KMS-11 (cell line): Measurements from ENCODE around the gene SPHKAP.
"Not testable (repeated sequence)": the region's sequence is repeated elsewhere in the genome, so short reads cannot be mapped to it uniquely, and the experiment has no call there.

Experiments
- H2AFZ ChIP-seq: fragments of 200-600 bp; sonication (generic); 2 replicates; pipeline ENCODE4 v1.6.1; 2016; ENCODE audit warnings: antibody characterized with exemption, mixed run types, low read depth
- H3K27ac ChIP-seq: fragments of 200-600 bp; sonication (generic); 2 replicates; pipeline ENCODE4 v1.6.1; 2016; ENCODE audit warnings: mild to moderate bottlenecking, mixed run types
- H3K27me3 ChIP-seq: fragments of 200-600 bp; sonication (generic); 2 replicates; pipeline ENCODE4 v1.6.1; 2017; ENCODE audit warnings: mild to moderate bottlenecking, low read depth, mixed run types, moderate library complexity; ENCODE audit not compliant: insufficient read depth
- H3K36me3 ChIP-seq: fragments of 200-600 bp; sonication (generic); 2 replicates; pipeline ENCODE4 v1.6.1; 2017; ENCODE audit warnings: mild to moderate bottlenecking, mixed run types; ENCODE audit not compliant: insufficient read depth
- H3K4me1 ChIP-seq: fragments of 200-600 bp; sonication (generic); 2 replicates; pipeline ENCODE4 v1.6.1; 2016; ENCODE audit warnings: mild to moderate bottlenecking, low read depth, mixed run types; ENCODE audit not compliant: poor library complexity, severe bottlenecking
- H3K4me2 ChIP-seq: fragments of 200-600 bp; sonication (generic); 2 replicates; pipeline ENCODE4 v1.7.0; 2016; ENCODE audit warnings: mild to moderate bottlenecking, mixed run types
- H3K4me3 ChIP-seq: fragments of 200-600 bp; sonication (generic); IDR thresholded peaks from 2 replicates; pipeline ENCODE4 v1.6.1; 2017; ENCODE audit warnings: low read depth, low read length, mixed read lengths; ENCODE audit not compliant: insufficient read depth
- H3K79me2 ChIP-seq: fragments of 200-600 bp; sonication (generic); 2 replicates; pipeline ENCODE4 v1.6.1; 2016; ENCODE audit warnings: low read depth, mixed run types; ENCODE audit not compliant: insufficient read depth
- H3K9ac ChIP-seq: fragments of 200-600 bp; sonication (generic); 2 replicates; pipeline ENCODE4 v1.6.1; 2016; ENCODE audit warnings: mild to moderate bottlenecking, mixed run types
- H4K20me1 ChIP-seq: fragments of 200-600 bp; sonication (generic); 2 replicates; pipeline ENCODE4 v1.6.1; 2016; ENCODE audit warnings: mild to moderate bottlenecking, mixed run types; ENCODE audit not compliant: insufficient read depth
- TF ChIP-seq, protein P1 (sequence below): fragments of 200-600 bp; sonication (generic); conservative IDR thresholded peaks from 2 replicates; pipeline ENCODE4 v1.6.1; 2017; ENCODE audit warnings: low read depth, mild to moderate bottlenecking, antibody characterized with exemption, low read length, moderate library complexity, mixed read lengths

SPHKAP gene

GRCh38 chr2:228083131-228083530 lies 98.4 kb downstream of the SPHKAP start:
- no peaks in the 10 kb centered on the region for H3K36me3 ChIP-seq
- H4K20me1 ChIP-seq, result no peaks in the 10 kb centered on the region
- H3K4me3 ChIP-seq, result no peak overlapping the region
- H3K79me2 ChIP-seq, result no peaks in the 10 kb centered on the region
- no peak overlapping the region for H3K9ac ChIP-seq
- H3K4me1 ChIP-seq, result no peaks in the 10 kb centered on the region
- H3K4me2 ChIP-seq, result no peak overlapping the region
- no peak overlapping the region for H2AFZ ChIP-seq
- H3K27me3 ChIP-seq, result no peaks in the 10 kb centered on the region
- H3K27ac ChIP-seq, result no peak overlapping the region
- TF ChIP-seq, protein P1, sequence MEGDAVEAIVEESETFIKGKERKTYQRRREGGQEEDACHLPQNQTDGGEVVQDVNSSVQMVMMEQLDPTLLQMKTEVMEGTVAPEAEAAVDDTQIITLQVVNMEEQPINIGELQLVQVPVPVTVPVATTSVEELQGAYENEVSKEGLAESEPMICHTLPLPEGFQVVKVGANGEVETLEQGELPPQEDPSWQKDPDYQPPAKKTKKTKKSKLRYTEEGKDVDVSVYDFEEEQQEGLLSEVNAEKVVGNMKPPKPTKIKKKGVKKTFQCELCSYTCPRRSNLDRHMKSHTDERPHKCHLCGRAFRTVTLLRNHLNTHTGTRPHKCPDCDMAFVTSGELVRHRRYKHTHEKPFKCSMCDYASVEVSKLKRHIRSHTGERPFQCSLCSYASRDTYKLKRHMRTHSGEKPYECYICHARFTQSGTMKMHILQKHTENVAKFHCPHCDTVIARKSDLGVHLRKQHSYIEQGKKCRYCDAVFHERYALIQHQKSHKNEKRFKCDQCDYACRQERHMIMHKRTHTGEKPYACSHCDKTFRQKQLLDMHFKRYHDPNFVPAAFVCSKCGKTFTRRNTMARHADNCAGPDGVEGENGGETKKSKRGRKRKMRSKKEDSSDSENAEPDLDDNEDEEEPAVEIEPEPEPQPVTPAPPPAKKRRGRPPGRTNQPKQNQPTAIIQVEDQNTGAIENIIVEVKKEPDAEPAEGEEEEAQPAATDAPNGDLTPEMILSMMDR, result no peak

DNA sequence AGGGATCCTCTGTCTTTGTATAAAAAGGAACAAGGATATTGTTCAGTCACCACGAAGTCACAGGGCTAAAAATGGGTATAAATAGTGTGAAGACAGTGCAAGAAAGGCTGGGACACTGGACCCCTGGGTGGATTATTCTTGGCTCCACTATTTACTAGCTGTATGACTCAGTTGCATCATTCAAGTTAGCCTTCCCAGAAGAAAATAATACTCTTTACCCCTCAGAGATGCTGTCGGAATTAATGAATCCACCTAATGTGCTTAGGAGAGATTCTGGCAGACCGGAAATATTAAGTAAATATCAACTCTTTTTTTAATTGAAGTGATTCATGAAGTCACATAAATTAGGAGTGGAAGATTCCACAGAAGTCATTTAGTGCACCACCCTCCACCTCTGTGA lies 98.9 kb downstream of the SPHKAP start:
- no peak overlapping the region for H3K9ac ChIP-seq
- no peaks in the 10 kb centered on the region for H3K79me2 ChIP-seq
- TF ChIP-seq, protein P1, result no peak
- no peak overlapping the region for H2AFZ ChIP-seq
- no peaks in the 10 kb centered on the region for H3K27me3 ChIP-seq
- no peaks in the 10 kb centered on the region for H3K36me3 ChIP-seq
- H3K27ac ChIP-seq, result no peak overlapping the region
- H3K4me3 ChIP-seq, result no peak overlapping the region
- H3K4me1 ChIP-seq, result no peaks in the 10 kb centered on the region
- no peak overlapping the region for H3K4me2 ChIP-seq
- H4K20me1 ChIP-seq, result no peaks in the 10 kb centered on the region

DNA sequence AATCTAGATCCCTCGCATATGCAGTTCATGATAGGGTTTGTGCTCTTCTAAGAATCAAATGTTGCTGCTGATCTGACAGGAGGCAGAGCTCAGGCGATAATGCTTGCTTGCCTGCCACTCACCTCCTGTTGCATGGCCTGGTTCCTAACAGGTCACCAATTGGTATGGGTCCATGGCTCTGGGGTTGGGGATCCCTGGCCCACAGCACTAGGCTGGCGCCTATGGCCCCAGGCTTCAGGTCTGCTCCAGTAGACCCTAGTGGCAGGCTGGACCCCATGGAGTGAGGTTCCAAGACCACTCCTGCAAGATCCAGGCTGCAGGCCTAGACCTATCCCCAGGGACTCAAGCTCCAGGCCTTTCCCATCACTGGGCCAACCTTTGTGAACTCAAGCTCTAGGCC lies 102.3 kb downstream of the SPHKAP start:
- Histone ChIP-seq H3K27me3 (no peaks in the 10 kb centered on the region), H3K27ac (no peak overlapping the region), H3K9ac (no peak overlapping the region), H3K36me3 (no peaks in the 10 kb centered on the region), H4K20me1 (no peaks in the 10 kb centered on the region), H3K4me2 (no peak overlapping the region), H3K79me2 (no peaks in the 10 kb centered on the region), H3K4me1 (no peaks in the 10 kb centered on the region), H3K4me3 (no peak overlapping the region), H2AFZ (no peak overlapping the region)
- TF ChIP-seq, protein P1, result no peak

GRCh38 chr2:228076695-228077094 lies 104.8 kb downstream of the SPHKAP start:
- not testable (repeated sequence) for H3K27ac ChIP-seq, H2AFZ ChIP-seq, H4K20me1 ChIP-seq, H3K4me3 ChIP-seq, H3K4me1 ChIP-seq, H3K9ac ChIP-seq, H3K4me2 ChIP-seq, H3K79me2 ChIP-seq, H3K27me3 ChIP-seq, H3K36me3 ChIP-seq

GRCh38 chr2:228072669-228073068 lies 108.8 kb downstream of the SPHKAP start:
- TF ChIP-seq, protein P1, result no peak
- Histone ChIP-seq H3K9ac (no peak overlapping the region), H3K27ac (no peak overlapping the region), H3K79me2 (no peaks in the 10 kb centered on the region), H4K20me1 (no peaks in the 10 kb centered on the region), H2AFZ (no peak overlapping the region), H3K27me3 (no peaks in the 10 kb centered on the region), H3K36me3 (no peaks in the 10 kb centered on the region), H3K4me1 (no peaks in the 10 kb centered on the region), H3K4me2 (no peak overlapping the region), H3K4me3 (no peak overlapping the region)
